Hepatocyte (in vitro differentiated cells): Measurements from ENCODE around the gene TCF12. TPM values are rescaled to one million over a fixed set of nuclear protein-coding genes. Genes with fewer than 3 reads are reported as not detected.

Experiments used
- DNase-seq: peaks from one replicate; pipeline ENCODE4 v3.0.0-alpha.2; 2016; ENCODE audit warnings: low spot score
- H2AFZ ChIP-seq: fragments of 200-600 bp; sonication (generic); 2 replicates; pipeline ENCODE4 v1.6.0; 2016; ENCODE audit warnings: antibody characterized with exemption, mild to moderate bottlenecking
- H3K27ac ChIP-seq: fragments of 200-600 bp; sonication (generic); 2 replicates; pipeline ENCODE4 v1.5.1; 2016; ENCODE audit warnings: mild to moderate bottlenecking
- H3K27me3 ChIP-seq: fragments of 200-600 bp; sonication (generic); 2 replicates; pipeline ENCODE4 v1.6.1; 2016
- H3K36me3 ChIP-seq: fragments of 200-600 bp; sonication (generic); replicated peaks from 2 replicates; pipeline ENCODE4 v1.5.1; 2016; ENCODE audit warnings: low read depth; ENCODE audit not compliant: insufficient read depth
- H3K4me1 ChIP-seq: fragments of 200-600 bp; sonication (generic); 2 replicates; pipeline ENCODE4 v1.5.1; 2016; ENCODE audit warnings: mild to moderate bottlenecking, moderate library complexity; ENCODE audit not compliant: insufficient read depth
- H3K4me2 ChIP-seq: fragments of 200-600 bp; sonication (generic); 2 replicates; pipeline ENCODE4 v1.6.0; 2016
- H3K4me3 ChIP-seq: fragments of 200-600 bp; sonication (generic); 2 replicates; pipeline ENCODE4 v1.5.1; 2016; ENCODE audit warnings: mild to moderate bottlenecking
- H3K79me2 ChIP-seq: fragments of 200-600 bp; sonication (generic); 2 replicates; pipeline ENCODE4 v1.6.0; 2017; ENCODE audit warnings: mild to moderate bottlenecking
- H3K9me2 ChIP-seq: fragments of 200-600 bp; sonication (generic); replicated peaks from 2 replicates; pipeline ENCODE4 v1.6.0; 2017; ENCODE audit warnings: mild to moderate bottlenecking; ENCODE audit not compliant: insufficient read depth
- H3K9me3 ChIP-seq: fragments of 200-600 bp; sonication (generic); 2 replicates; pipeline ENCODE4 v1.5.1; 2016; ENCODE audit warnings: low read depth, mild to moderate bottlenecking
- H4K20me1 ChIP-seq: fragments of 200-600 bp; sonication (generic); 2 replicates; pipeline ENCODE4 v1.6.0; 2016; ENCODE audit warnings: mild to moderate bottlenecking; ENCODE audit not compliant: insufficient read depth, poor library complexity, severe bottlenecking
- EZH2 ChIP-seq: fragments of 200-600 bp; sonication (generic); IDR thresholded peaks from 2 replicates; pipeline ENCODE4 v1.6.1; 2016; ENCODE audit warnings: antibody characterized with exemption, mild to moderate bottlenecking, borderline replicate concordance
- EZH2phosphoT487 ChIP-seq: fragments of 200-600 bp; sonication (generic); IDR thresholded peaks from one replicate; pipeline ENCODE4 v1.6.1; 2018; ENCODE audit warnings: antibody characterized with exemption, mild to moderate bottlenecking, low read depth, moderate library complexity; ENCODE audit not compliant: unreplicated experiment, severe bottlenecking
- WGBS: methylation state at CpG from one replicate; pipeline ENCODE4 v1.1.6; 2016; ENCODE audit warnings: low lambda C conversion rate; ENCODE audit errors: missing lambda C conversion rate; 5-methylcytosine and 5-hydroxymethylcytosine counted together
- polyA plus RNA-seq: library from polyadenylated mRNA; unstranded; fragments of >200 nt; fragmentation: Nextera tagmentation; extraction: Ambion mirVana; gene quantifications from 2 replicates; pipeline ENCODE4 v1.2.1, GENCODE V29; 2016
- total RNA-seq: library from RNA; depleted of rRNA; stranded (reverse); fragments of >200 nt; gene quantifications from 2 replicates; pipeline ENCODE4 v1.2.3, GENCODE V29; 2014
- TF ChIP-seq, protein P1 (sequence below): fragments of 200-600 bp; sonication (generic); IDR thresholded peaks from 2 replicates; pipeline ENCODE4 v1.5.1; 2016; ENCODE audit warnings: antibody characterized with exemption, mild to moderate bottlenecking; ENCODE audit not compliant: poor library complexity

Gene TCF12
- total and polyA plus RNA-seq, 2 experiments from 2014 or later, result 42.0 to 93.2 TPM

DNA sequence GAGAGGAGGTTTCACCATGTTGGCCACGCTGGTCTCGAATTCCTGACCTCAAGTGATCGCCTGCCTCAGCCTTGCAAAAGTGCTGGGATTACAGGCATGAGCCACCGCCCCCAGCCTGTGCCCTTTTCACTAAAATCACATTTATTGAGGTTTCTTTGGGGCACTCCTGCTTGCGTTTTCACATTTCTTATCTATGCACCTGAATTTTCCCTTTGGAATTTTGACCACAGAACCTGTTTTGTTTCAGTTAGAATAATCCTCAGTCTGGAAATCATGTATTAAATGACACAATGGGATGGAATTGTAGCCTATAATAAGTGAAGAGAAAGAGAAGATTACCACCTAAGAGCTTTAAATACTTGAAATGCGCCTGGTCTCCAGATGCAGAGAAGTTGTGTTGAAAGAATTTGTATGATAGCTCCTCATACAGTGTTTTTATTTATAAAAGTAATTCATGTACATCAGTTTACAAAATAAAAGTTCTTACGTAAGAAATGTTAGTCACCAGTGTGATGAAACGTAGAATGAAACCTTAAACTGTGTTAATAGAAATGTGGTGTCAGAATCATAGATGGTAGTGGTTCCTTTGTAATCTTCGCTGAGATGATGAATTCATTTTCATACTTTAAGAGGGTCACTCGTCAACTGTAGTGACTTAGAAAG, 107.0 kb downstream of the TCF12 start:
- no peak overlapping the region for H2AFZ ChIP-seq
- no peaks in the 10 kb centered on the region for H3K9me2 ChIP-seq
- no peaks in the 10 kb centered on the region for H3K36me3 ChIP-seq
- H3K27me3 ChIP-seq, result no peaks in the 10 kb centered on the region
- TF ChIP-seq, protein P1, sequence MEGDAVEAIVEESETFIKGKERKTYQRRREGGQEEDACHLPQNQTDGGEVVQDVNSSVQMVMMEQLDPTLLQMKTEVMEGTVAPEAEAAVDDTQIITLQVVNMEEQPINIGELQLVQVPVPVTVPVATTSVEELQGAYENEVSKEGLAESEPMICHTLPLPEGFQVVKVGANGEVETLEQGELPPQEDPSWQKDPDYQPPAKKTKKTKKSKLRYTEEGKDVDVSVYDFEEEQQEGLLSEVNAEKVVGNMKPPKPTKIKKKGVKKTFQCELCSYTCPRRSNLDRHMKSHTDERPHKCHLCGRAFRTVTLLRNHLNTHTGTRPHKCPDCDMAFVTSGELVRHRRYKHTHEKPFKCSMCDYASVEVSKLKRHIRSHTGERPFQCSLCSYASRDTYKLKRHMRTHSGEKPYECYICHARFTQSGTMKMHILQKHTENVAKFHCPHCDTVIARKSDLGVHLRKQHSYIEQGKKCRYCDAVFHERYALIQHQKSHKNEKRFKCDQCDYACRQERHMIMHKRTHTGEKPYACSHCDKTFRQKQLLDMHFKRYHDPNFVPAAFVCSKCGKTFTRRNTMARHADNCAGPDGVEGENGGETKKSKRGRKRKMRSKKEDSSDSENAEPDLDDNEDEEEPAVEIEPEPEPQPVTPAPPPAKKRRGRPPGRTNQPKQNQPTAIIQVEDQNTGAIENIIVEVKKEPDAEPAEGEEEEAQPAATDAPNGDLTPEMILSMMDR, result no peak
- no peak for TF ChIP-seq EZH2
- no peak for TF ChIP-seq EZH2phosphoT487
- no peaks in the 10 kb centered on the region for H3K4me1 ChIP-seq
- 69% methylated on average over 10 of the region's 10 CpGs for WGBS
- peaks cover 100% of the 10 kb centered on the region for H3K79me2 ChIP-seq
- peaks cover 24% of the 10 kb centered on the region for H4K20me1 ChIP-seq
- no peak for DNase-seq
- H3K4me2 ChIP-seq, result no peak overlapping the region
- H3K9me3 ChIP-seq, result no peaks in the 10 kb centered on the region
- no peak overlapping the region for H3K4me3 ChIP-seq
- peak overlapping the region; percentile 31 for H3K27ac ChIP-seq

DNA sequence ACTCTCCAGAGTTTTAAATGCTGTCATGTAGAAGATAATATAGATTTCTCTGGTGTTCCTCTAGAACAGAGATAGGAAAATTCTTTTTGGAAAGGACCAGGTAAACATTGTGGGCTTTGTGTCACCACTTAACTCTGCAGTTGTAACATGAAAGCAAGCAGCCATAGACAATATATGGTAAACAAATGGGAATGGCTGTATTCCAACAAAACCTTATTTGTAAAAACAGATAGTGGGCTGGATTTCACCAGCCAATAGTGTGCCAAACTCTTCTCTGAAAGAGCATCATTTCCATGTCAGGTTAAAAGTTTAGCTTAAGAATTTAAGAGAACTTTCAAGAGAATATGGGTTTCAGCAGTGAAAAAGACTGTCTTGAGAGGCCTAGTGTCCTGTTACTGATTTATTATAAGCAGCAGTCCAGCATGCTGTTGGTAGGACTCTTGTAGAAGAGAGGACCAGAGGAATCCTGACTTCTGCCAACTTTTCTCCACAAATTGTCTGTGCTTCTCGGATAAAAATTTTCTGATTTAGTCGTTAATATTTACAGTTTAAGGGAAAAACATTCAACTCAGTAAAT, 107.7 kb downstream of the TCF12 start:
- H4K20me1 ChIP-seq, result peaks cover 31% of the 10 kb centered on the region
- no peak for DNase-seq

DNA sequence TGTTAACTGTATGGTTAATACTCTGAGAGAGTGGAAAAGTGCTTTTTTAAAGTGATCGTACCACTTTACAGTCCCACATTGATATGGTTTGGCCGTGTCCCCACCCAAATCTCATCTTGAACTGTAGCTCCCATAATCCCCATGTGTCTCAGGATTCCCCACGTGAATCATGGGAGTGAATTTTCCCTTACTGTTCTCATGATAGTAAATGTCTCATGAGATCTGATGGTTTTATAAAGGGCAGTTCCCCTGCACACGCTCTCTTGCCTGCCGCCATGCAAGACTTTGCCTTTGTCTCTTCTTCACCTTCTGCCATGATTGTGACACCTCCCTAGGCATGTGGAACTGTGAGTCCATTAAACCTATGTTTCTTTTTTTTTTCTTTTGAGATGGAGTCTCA, 109.2 kb downstream of the TCF12 start:
- no peak overlapping the region for H3K4me3 ChIP-seq
- peaks cover 7% of the 10 kb centered on the region for H3K4me1 ChIP-seq
- no peaks in the 10 kb centered on the region for H3K27me3 ChIP-seq
- TF ChIP-seq EZH2, result no peak
- peaks cover 100% of the 10 kb centered on the region for H3K79me2 ChIP-seq
- H4K20me1 ChIP-seq, result peaks cover 40% of the 10 kb centered on the region
- no peak for DNase-seq
- no peaks in the 10 kb centered on the region for H3K9me2 ChIP-seq
- H2AFZ ChIP-seq, result no peak overlapping the region
- 96% methylated on average over 5 of the region's 5 CpGs for WGBS
- H3K4me2 ChIP-seq, result no peak overlapping the region
- no peaks in the 10 kb centered on the region for H3K36me3 ChIP-seq
- H3K9me3 ChIP-seq, result no peaks in the 10 kb centered on the region
- no peak overlapping the region for H3K27ac ChIP-seq

More for the DNA sequence above, 107.7 kb downstream of the TCF12 start:
- peak overlapping the region; percentile 31 for H3K27ac ChIP-seq
- peaks cover 2% of the 10 kb centered on the region for H3K4me1 ChIP-seq
- no peak overlapping the region for H3K4me2 ChIP-seq
- H3K36me3 ChIP-seq, result no peaks in the 10 kb centered on the region
- WGBS, result 74% methylated on average over 2 of the region's 2 CpGs
- peaks cover 100% of the 10 kb centered on the region for H3K79me2 ChIP-seq
- no peaks in the 10 kb centered on the region for H3K9me3 ChIP-seq
- TF ChIP-seq, protein P1, result no peak
- TF ChIP-seq EZH2phosphoT487 (no peak), EZH2 (no peak)
- no peak overlapping the region for H2AFZ ChIP-seq
- H3K9me2 ChIP-seq, result no peaks in the 10 kb centered on the region
- no peaks in the 10 kb centered on the region for H3K27me3 ChIP-seq
- no peak overlapping the region for H3K4me3 ChIP-seq

DNA sequence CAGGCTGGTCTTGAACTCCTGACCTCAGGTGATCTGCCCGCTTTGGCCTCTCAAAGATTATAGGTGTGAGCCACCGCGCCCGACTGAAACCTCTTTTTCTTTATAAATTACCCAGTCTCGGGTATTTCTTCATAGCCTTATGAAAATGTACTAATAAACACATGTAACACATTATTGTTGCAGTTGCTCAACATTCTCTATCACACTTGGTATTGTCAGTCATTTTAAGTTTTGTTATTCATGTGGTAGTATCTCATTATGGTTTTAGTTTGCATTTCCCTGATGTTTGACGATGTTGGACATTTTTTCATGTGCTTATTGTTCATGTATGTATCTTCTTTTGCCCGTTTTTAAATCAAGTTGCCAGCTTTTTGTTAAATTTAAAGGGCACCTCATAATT, 109.7 kb downstream of the TCF12 start:
- Histone ChIP-seq H3K27ac (no peak overlapping the region), H3K4me2 (no peak overlapping the region), H3K36me3 (no peaks in the 10 kb centered on the region), H3K4me1 (peaks cover 7% of the 10 kb centered on the region), H2AFZ (no peak overlapping the region), H3K9me2 (no peaks in the 10 kb centered on the region), H3K9me3 (no peaks in the 10 kb centered on the region), H3K4me3 (no peak overlapping the region), H3K79me2 (peaks cover 100% of the 10 kb centered on the region), H4K20me1 (peaks cover 38% of the 10 kb centered on the region), H3K27me3 (no peaks in the 10 kb centered on the region)
- TF ChIP-seq EZH2phosphoT487 (no peak), EZH2 (no peak)
- TF ChIP-seq, protein P1, result no peak
- DNase-seq, result no peak
- WGBS, result 87% methylated on average over 7 of the region's 7 CpGs
